ENCODE results near the gene ELOVL2.

Gene ELOVL2

GRCh38 chr6:11056871-11057270 lies 12.8 kb upstream of the ELOVL2 start:
- DNase-seq (ENCODE audit: low read depth), result no peak

GRCh38 chr6:11055127-11055627 lies 11.1 kb upstream of the ELOVL2 start:
- no peak for DNase-seq (ENCODE audit: low read depth)

DNA sequence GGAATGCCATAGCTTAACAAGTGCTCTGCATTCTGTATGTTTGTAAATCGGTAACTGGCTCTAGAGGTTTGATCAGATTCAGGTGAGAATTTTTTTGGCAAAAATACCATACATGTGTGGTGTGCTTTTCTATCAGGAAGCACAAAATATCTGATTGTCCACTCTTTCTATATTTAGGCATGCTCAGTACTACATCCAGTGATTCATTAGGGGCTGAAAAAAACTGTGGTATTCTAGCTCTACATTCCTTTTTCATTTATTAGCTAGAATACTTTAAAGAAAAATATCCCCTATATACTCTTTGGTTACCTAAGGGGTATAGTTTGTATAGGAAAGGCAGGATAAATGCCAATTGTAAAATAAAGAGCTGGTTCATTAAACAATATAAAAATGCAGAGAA lies 10.6 kb upstream of the ELOVL2 start:
- DNase-seq (ENCODE audit: low read depth), result no peak

GRCh38 chr6:11053307-11053706 lies 9.2 kb upstream of the ELOVL2 start:
- no peak for DNase-seq (ENCODE audit: low read depth)

DNA sequence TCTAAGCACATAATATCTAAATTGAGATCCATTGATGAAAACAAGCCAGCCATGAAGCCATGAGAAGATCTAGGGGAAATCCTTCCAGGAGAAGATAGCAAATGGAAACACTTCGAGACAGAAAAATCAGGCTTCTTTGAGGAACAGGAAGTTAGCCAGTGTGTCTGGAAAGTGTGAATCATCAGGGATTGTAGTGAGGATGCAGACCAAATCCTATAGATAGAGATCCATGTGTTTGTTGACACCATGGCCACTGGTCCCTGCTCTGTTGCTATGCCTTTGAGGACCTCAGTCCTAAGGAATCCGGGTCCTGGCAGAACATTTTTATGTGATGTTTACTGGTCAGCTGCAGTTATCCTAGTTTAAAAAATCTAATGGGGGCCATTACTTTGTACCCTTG lies 6.6 kb upstream of the ELOVL2 start:
- DNase-seq (ENCODE audit: low read depth), result no peak

DNA sequence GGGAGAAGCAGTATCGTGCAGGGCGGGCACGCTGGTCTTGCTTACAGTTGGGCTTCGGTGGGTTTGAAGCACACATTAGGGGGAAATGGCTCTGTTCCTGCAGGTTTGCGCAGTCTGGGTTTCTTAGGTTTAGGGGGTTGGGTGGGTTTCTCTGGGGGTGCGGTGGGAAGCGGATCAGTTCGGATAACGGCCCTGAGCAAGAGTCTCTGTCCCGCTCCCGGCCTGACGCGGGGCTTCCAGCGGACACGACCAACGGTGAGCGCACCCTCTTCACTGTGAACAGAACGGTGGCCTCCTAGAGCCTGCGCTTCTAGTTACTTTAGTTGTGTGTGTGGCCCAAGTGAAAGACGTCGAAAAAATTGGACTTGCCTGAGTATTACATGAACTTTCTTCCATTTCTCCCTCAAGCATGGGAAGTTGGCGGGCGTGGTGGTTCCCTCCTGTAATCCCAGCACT lies 635 bp upstream of the ELOVL2 start:
- DNase-seq (ENCODE audit: low read depth), result no peak

- DNase-seq (ENCODE audit: low read depth), result no peak
These were observed 636 bp downstream of the ELOVL2 start for GRCh38 chr6:11043378-11043960.

- DNase-seq (ENCODE audit: low read depth), result no peak
These were observed 1.2 kb downstream of the ELOVL2 start for GRCh38 chr6:11042750-11043377.

- DNase-seq (ENCODE audit: low read depth), result no peak
These were observed 1.9 kb downstream of the ELOVL2 start for GRCh38 chr6:11042025-11042749.

DNA sequence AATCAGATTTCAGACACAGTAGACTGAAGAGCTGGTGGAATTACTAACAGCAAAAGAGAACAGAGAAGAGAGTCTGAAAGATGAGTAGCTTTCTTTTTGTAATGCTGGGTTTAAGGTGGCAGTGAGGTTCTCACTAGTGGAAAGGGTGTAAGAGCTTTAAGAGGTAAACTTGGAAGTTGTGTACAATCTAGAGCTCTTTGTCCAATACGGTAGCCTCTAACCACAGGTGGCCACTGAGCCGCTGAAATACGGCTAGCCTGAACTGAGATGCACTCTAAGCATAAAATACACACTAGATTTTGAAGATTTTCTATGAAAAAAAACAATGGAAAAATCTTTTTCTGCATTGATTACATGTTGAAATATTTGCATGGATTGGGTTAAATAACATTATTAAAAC lies 4.0 kb downstream of the ELOVL2 start:
- DNase-seq (ENCODE audit: low read depth), result no peak

- no peak for DNase-seq (ENCODE audit: low read depth)
These were observed 5.1 kb downstream of the ELOVL2 start for GRCh38 chr6:11039040-11039439.

DNA sequence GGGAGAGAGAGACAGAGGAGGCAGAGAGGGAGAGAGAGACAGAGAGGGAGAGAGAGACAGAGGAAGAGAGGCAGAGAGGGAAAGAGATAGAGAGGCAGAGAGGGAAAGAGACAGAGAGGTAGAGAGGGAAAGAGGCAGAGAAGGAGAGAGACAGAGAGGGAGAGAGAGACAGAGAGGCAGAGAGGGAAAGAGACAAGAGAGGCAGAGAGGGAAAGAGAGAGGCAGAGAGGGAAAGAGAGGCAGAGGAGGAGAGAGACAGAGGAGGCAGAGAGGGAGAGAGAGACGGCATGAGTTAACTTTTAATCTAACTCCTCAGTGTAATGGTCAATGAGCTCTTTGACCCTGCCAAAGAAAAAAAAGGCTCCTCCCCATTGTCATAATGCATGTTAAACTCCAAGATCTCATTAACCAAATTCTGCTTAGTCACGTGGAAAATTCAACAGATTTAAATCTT lies 7.1 kb downstream of the ELOVL2 start:
- no peak for DNase-seq (ENCODE audit: low read depth)

- no peak for DNase-seq (ENCODE audit: low read depth)
These were observed 7.8 kb downstream of the ELOVL2 start for GRCh38 chr6:11036351-11036740.

GRCh38 chr6:11035616-11036350 lies 8.3 kb downstream of the ELOVL2 start:
- no peak for DNase-seq (ENCODE audit: low read depth)

DNA sequence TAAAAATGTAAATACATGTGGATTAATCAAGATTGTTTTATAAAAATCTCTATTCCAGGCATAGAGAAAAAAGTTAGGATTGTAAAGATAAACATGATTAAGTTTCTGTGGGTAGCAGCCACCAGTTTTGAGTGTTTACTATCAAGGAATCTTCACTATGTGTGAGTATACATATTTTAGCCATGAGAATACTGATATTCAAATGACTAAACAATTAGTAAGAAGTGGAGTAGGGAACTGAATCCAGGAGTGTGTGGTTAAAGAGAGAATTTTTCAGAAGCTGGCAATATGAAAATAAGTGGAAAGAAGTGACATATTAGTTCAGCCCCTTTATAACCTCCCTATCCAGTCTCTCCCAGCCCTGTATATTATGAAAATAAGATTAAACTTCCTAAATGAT lies 10.3 kb downstream of the ELOVL2 start:
- no peak for DNase-seq (ENCODE audit: low read depth)

GRCh38 chr6:11030904-11031303 lies 13.2 kb downstream of the ELOVL2 start:
- DNase-seq (ENCODE audit: low read depth), result no peak

GRCh38 chr6:11028959-11029358 lies 15.1 kb downstream of the ELOVL2 start:
- DNase-seq (ENCODE audit: low read depth), result no peak

DNA sequence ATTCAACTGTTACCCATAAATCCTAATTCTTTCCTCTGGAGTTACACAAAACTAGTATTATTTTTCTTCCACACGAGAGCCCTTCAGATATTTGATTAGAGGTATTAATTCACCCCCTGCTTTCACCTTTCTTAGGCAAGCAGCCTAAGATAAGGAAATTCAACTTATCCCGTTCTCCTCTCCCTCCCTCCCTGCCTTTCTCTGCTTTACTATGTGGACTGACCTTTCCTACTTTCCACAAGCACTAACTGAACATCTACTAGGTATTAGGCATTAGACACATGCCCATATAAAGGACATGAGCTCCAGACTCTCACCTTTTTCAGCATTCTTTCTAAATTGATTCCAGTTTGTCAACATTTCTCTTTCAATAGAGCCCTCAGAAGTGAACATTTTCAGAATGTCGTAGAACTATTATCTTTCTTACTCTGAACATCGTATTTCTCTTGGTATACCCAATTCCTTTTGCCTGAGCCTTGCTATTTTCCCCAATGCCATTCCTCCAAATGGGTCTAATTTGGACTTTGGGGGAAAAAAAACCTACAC lies 16.5 kb downstream of the ELOVL2 start:
- no peak for DNase-seq (ENCODE audit: low read depth)

DNA sequence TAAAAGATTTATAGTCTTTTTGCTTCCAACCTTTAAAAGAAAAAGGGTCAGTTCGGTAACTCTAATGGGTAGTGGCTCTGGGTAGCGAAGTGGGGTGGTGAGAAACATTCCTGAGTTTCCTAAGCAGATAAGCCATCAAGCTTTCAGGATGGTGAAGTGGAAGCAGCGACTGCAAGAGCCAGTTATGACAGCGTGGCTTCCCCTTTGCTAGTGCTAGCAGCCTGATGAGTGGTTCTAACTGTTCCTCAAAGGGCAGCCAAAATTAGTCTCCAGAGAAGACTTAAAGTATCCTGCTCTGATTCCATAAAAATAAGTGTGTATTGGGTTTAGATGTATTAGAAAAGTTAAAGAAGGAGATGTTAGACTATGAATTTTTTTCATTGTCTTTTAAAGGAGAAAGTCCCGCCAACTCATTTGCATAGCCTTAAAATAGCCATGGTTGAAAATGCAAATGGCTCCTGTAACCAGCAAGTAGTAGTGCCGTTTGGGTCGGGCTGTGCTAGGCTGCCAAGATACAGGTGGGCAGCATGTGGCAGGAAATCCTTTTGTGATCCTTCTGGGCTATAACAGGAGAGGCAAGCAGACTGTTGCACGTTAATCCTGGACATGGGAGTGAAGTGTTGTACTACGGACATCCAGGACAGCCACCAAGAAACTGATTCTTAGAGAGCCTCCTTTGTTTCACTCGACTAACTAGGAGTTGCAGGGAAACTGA lies 18.0 kb downstream of the ELOVL2 start:
- no peak for DNase-seq (ENCODE audit: low read depth)

- no peak for DNase-seq (ENCODE audit: low read depth)
These were observed 19.0 kb downstream of the ELOVL2 start for GRCh38 chr6:11025130-11025529.

- DNase-seq (ENCODE audit: low read depth), result no peak
These were observed 21.1 kb downstream of the ELOVL2 start for GRCh38 chr6:11023032-11023431.

DNA sequence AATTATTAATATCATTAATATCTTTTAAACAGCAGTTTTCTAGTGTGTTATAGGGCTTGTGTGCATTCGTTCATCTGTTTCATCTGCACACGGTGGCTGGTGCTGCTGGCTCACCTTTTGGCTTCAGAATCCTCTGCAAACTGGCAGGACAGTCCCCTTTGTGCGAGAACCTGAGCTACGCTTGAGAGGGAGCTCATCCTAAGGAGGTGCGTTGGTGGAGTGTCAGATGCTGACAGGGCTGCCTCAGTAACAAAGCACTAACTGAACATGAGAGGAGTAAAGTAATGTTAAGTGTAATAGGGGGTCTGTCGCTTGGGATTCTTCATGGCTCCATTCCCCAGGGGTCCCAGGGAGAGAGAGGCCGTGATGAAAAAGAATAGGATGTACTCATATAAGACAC lies 22.4 kb downstream of the ELOVL2 start:
- no peak for DNase-seq (ENCODE audit: low read depth)
